H9 (cell line): ENCODE results near the gene SOX13. TPM values are rescaled to one million over a fixed set of nuclear protein-coding genes. Genes with fewer than 3 reads are reported as not detected.

Experiments used
- DNase-seq: peaks from one replicate; pipeline ENCODE4 v3.0.0-alpha.2; 2017
- H2AFZ ChIP-seq: one replicate; pipeline ENCODE4 v1.6.1; 2013; ENCODE audit warnings: mild to moderate bottlenecking, low read length, control low read depth, moderate library complexity
- H2AK5ac ChIP-seq: 2 replicates; pipeline ENCODE4 v1.6.1; 2013; ENCODE audit warnings: low read length, control low read depth, mixed read lengths; ENCODE audit not compliant: insufficient read length
- H2BK120ac ChIP-seq: one replicate; pipeline ENCODE4 v1.6.1; 2013; ENCODE audit warnings: low read depth, mild to moderate bottlenecking, low read length, control low read depth, inconsistent platforms; ENCODE audit not compliant: poor library complexity, severe bottlenecking
- H2BK12ac ChIP-seq: 2 replicates; pipeline ENCODE4 v1.6.1; 2013; ENCODE audit warnings: low read length, control low read depth, mixed read lengths, low read depth; ENCODE audit not compliant: insufficient read length
- H2BK15ac ChIP-seq: 2 replicates; pipeline ENCODE4 v1.6.1; 2013; ENCODE audit warnings: low read depth, low read length, control low read depth
- H2BK20ac ChIP-seq: one replicate; pipeline ENCODE4 v1.6.1; 2013; ENCODE audit warnings: low read depth, mild to moderate bottlenecking, low read length, control low read depth, inconsistent platforms; ENCODE audit not compliant: poor library complexity, severe bottlenecking
- H2BK5ac ChIP-seq: 2 replicates; pipeline ENCODE4 v1.6.1; 2013; ENCODE audit warnings: low read length, control low read depth, mixed read lengths; ENCODE audit not compliant: insufficient read length
- H3K14ac ChIP-seq: 2 replicates; pipeline ENCODE4 v1.6.1; 2013; ENCODE audit warnings: low read length, control low read depth; ENCODE audit not compliant: insufficient read depth
- H3K18ac ChIP-seq: 2 replicates; pipeline ENCODE4 v1.6.1; 2013; ENCODE audit warnings: low read depth, mild to moderate bottlenecking, mixed read lengths, low read length, control low read depth; ENCODE audit not compliant: insufficient read length
- H3K23ac ChIP-seq: 2 replicates; pipeline ENCODE4 v1.6.1; 2013; ENCODE audit warnings: low read length, control low read depth, mixed read lengths, low read depth; ENCODE audit not compliant: insufficient read length
- H3K23me2 ChIP-seq: 2 replicates; pipeline ENCODE4 v1.6.1; 2013; ENCODE audit warnings: low read depth, mild to moderate bottlenecking, mixed read lengths, low read length, control low read depth; ENCODE audit not compliant: insufficient read length, poor library complexity, severe bottlenecking
- H3K27ac ChIP-seq: 2 replicates; pipeline ENCODE4 v1.5.1; 2013; ENCODE audit warnings: low read length, control low read depth, mixed read lengths, low read depth; ENCODE audit not compliant: insufficient read length
- H3K27me3 ChIP-seq: 2 replicates; pipeline ENCODE4 v1.6.1; 2013; ENCODE audit warnings: low read length, control low read depth, inconsistent platforms; ENCODE audit not compliant: insufficient read depth
- H3K4ac ChIP-seq: 2 replicates; pipeline ENCODE4 v1.6.1; 2013; ENCODE audit warnings: low read depth, mild to moderate bottlenecking, control low read depth, inconsistent platforms, low read length, moderate library complexity
- H3K4me1 ChIP-seq: 2 replicates; pipeline ENCODE4 v1.6.1; 2013; ENCODE audit warnings: low read length, control low read depth, inconsistent platforms; ENCODE audit not compliant: insufficient read depth
- H3K4me2 ChIP-seq: 2 replicates; pipeline ENCODE4 v1.6.1; 2013; ENCODE audit warnings: low read length, control low read depth, mixed read lengths; ENCODE audit not compliant: insufficient read length, insufficient read depth
- H3K56ac ChIP-seq: 2 replicates; pipeline ENCODE4 v1.6.1; 2013; ENCODE audit warnings: low read depth, mild to moderate bottlenecking, mixed read lengths, low read length, control low read depth; ENCODE audit not compliant: insufficient read length
- H3K79me1 ChIP-seq: 2 replicates; pipeline ENCODE4 v1.6.1; 2013; ENCODE audit warnings: low read depth, mild to moderate bottlenecking, moderate library complexity, low read length, control low read depth, inconsistent platforms; ENCODE audit not compliant: insufficient read depth, poor library complexity, severe bottlenecking
- H3K79me2 ChIP-seq: 2 replicates; pipeline ENCODE4 v1.6.1; 2013; ENCODE audit warnings: low read length, control low read depth, inconsistent platforms; ENCODE audit not compliant: insufficient read depth
- H3K9ac ChIP-seq: 2 replicates; pipeline ENCODE4 v1.6.1; 2013; ENCODE audit warnings: low read length, control low read depth, mixed read lengths; ENCODE audit not compliant: insufficient read length; ENCODE audit errors: extremely low read depth
- H3K9me3 ChIP-seq: one replicate; pipeline ENCODE4 v1.6.1; 2013; ENCODE audit warnings: low read depth, low read length, inconsistent platforms; ENCODE audit not compliant: control insufficient read depth
- H3T11ph ChIP-seq: one replicate; pipeline ENCODE4 v1.6.1; 2013; ENCODE audit warnings: mild to moderate bottlenecking, low read length, control low read depth, inconsistent platforms
- H4K20me1 ChIP-seq: one replicate; pipeline ENCODE4 v1.6.1; 2013; ENCODE audit not compliant: control insufficient read depth, insufficient read length, insufficient read depth
- H4K5ac ChIP-seq: 2 replicates; pipeline ENCODE4 v1.6.1; 2013; ENCODE audit warnings: low read depth, mild to moderate bottlenecking, mixed read lengths, low read length, control low read depth; ENCODE audit not compliant: insufficient read length
- H4K8ac ChIP-seq: replicated peaks from 2 replicates; pipeline ENCODE4 v1.6.1; 2013; ENCODE audit warnings: low read length, control low read depth, mixed read lengths, low read depth; ENCODE audit not compliant: insufficient read length
- H4K91ac ChIP-seq: 2 replicates; pipeline ENCODE4 v1.6.1; 2013; ENCODE audit warnings: low read depth, mild to moderate bottlenecking, moderate library complexity, mixed read lengths, low read length, control low read depth; ENCODE audit not compliant: insufficient read length
- H3K27ac Mint-ChIP-seq, 3 experiments: 2 replicates in 2 of 3; 3 replicates in 1 of 3; pipeline ENCODE4 v1.8.0; 2020 to 2021; ENCODE audit warnings: mixed read lengths in 3 of 3, mild to moderate bottlenecking in 1 of 3, moderate library complexity in 1 of 3
- H3K27me3 Mint-ChIP-seq: 2 replicates; pipeline ENCODE4 v1.8.0; 2021; ENCODE audit warnings: low read depth, mild to moderate bottlenecking, moderate library complexity, mixed read lengths
- H3K36me3 Mint-ChIP-seq, 3 experiments: 2 replicates in 2 of 3; 3 replicates in 1 of 3; pipeline ENCODE4 v1.8.0; 2020 to 2021; ENCODE audit warnings: low read depth in 3 of 3, mixed read lengths in 3 of 3; ENCODE audit not compliant: insufficient read depth in 1 of 3
- H3K4me1 Mint-ChIP-seq, 2 experiments: 2 replicates each; pipeline ENCODE4 v1.8.0; 2020; ENCODE audit warnings: mixed read lengths in 2 of 2
- H3K4me3 Mint-ChIP-seq, 2 experiments: 2 replicates in 1 of 2; 3 replicates in 1 of 2; pipeline ENCODE4 v1.8.0; 2020 to 2021; ENCODE audit warnings: mild to moderate bottlenecking in 2 of 2, mixed read lengths in 2 of 2, moderate library complexity in 1 of 2
- H3K9me3 Mint-ChIP-seq, 2 experiments: 2 replicates in 1 of 2; 3 replicates in 1 of 2; pipeline ENCODE4 v1.8.0; 2020; ENCODE audit warnings: mild to moderate bottlenecking in 2 of 2, mixed read lengths in 2 of 2, moderate library complexity in 1 of 2
- WGBS: extraction: QIAGEN DNeasy Blood & Tissue Kit; methylation state at CpG from one replicate; pipeline ENCODE4 v1.1.7; 2013; ENCODE audit warnings: missing lambda C conversion rate, low lambda C conversion rate, mixed read lengths; ENCODE audit not compliant: insufficient read length; ENCODE audit errors: extremely low coverage; 5-methylcytosine and 5-hydroxymethylcytosine counted together
- total RNA-seq: library from RNA; stranded (reverse); gene quantifications from 2 replicates; pipeline ENCODE4 v1.2.1, GENCODE V29; 2021
- TF ChIP-seq, protein P1 (sequence below): fragments of 200-600 bp; sonication (generic); conservative IDR thresholded peaks from 3 replicates; pipeline ENCODE4 v1.8.0; 2021; ENCODE audit warnings: antibody characterized with exemption, mild to moderate bottlenecking

SOX13 gene
- total RNA-seq, 1 experiment from 2014 or later: 120 TPM

- Histone ChIP-seq H4K5ac (no peak overlapping the region), H3K9me3 (no peaks in the 10 kb centered on the region), H2BK5ac (no peak overlapping the region), H4K20me1 (no peaks in the 10 kb centered on the region), H3K4ac (no peak overlapping the region; the same call in 1 of the 2 replicates), H2BK15ac (no peak overlapping the region), H3T11ph (no peak overlapping the region), H4K8ac (no peak overlapping the region), H3K23ac (no peak overlapping the region), H4K91ac (peak overlapping the region; percentile 73), H3K79me2 (peaks cover 53% of the 10 kb centered on the region; the same call in 1 of the 2 replicates), H2BK120ac (no peak overlapping the region), H2AK5ac (no peak overlapping the region), H2BK20ac (no peak overlapping the region), H3K4me1 (peaks cover 37% of the 10 kb centered on the region; the same call in 1 of the 2 replicates), H3K4me2 (no peak overlapping the region), H2BK12ac (peak overlapping the region; percentile 18), H3K9ac (no peak overlapping the region), H3K56ac (no peak overlapping the region), H3K18ac (no peak overlapping the region), H2AFZ (no peak overlapping the region), H3K27me3 (no peaks in the 10 kb centered on the region), H3K23me2 (peaks cover 6% of the 10 kb centered on the region), H3K14ac (peak overlapping the region; percentile 54; the same call in 1 of the 2 replicates), H3K27ac (peak overlapping the region; percentile 47), H3K79me1 (no peaks in the 10 kb centered on the region)
- no CpG with 5 or more reads among the region's 7 CpGs for WGBS
- no peak for DNase-seq
- H3K27me3 Mint-ChIP-seq: no peaks in the 10 kb centered on the region
- H3K9me3 Mint-ChIP-seq: no peaks in the 10 kb centered on the region
- H3K36me3 Mint-ChIP-seq: peaks cover 2 to 7% (median 4%) of the 10 kb centered on the region in 3 experiments; a peak in 6 of 7 replicates
- peak overlapping the region in 1 of 2 experiments; percentile 12; a peak in 2 of 5 replicates for H3K4me3 Mint-ChIP-seq
- H3K27ac Mint-ChIP-seq: peak overlapping the region; percentile 97 to 100 (median 98)
- TF ChIP-seq, protein P1, sequence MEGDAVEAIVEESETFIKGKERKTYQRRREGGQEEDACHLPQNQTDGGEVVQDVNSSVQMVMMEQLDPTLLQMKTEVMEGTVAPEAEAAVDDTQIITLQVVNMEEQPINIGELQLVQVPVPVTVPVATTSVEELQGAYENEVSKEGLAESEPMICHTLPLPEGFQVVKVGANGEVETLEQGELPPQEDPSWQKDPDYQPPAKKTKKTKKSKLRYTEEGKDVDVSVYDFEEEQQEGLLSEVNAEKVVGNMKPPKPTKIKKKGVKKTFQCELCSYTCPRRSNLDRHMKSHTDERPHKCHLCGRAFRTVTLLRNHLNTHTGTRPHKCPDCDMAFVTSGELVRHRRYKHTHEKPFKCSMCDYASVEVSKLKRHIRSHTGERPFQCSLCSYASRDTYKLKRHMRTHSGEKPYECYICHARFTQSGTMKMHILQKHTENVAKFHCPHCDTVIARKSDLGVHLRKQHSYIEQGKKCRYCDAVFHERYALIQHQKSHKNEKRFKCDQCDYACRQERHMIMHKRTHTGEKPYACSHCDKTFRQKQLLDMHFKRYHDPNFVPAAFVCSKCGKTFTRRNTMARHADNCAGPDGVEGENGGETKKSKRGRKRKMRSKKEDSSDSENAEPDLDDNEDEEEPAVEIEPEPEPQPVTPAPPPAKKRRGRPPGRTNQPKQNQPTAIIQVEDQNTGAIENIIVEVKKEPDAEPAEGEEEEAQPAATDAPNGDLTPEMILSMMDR: no peak
- H3K4me1 Mint-ChIP-seq: peaks cover 77 to 88% of the 10 kb centered on the region in 2 experiments
These were observed 10.6 kb downstream of the SOX13 start for GRCh38 chr1:204083491-204083890.
